CD8-positive, alpha-beta memory T cell (primary cell): ENCODE results near the gene HYAL4. TPM values are rescaled to one million over a fixed set of nuclear protein-coding genes. Genes with fewer than 3 reads are reported as not detected.
"Not testable (repeated sequence)": the region's sequence is repeated elsewhere in the genome, so short reads cannot be mapped to it uniquely, and the experiment has no call there.

ENCODE experiments used
- CTCF ChIA-PET: fragments of 350-600 bp; sonication (Branson Sonifier 250); formaldehyde crosslinking; loops from one replicate; lab custom pipeline; 2021; ENCODE audit warnings: antibody characterized with exemption; lab: Charles Lee
- POLR2A ChIA-PET: fragments of 350-600 bp; sonication (Branson Sonifier 250); formaldehyde crosslinking; loops from one replicate; lab custom pipeline; 2021; ENCODE audit warnings: antibody characterized with exemption; lab: Charles Lee
- DNase-seq, 5 donors: peaks; one replicate each; pipeline versions ENCODE4 v3.0.0 to v3.0.0-alpha.2; 2020 to 2022; ENCODE audit warnings: mixed read lengths in 1 of 5
- H3K27ac ChIP-seq: one replicate; pipeline ENCODE4 v1.7.0; 2013; ENCODE audit warnings: low read depth, mild to moderate bottlenecking, low read length, moderate library complexity
- H3K27me3 ChIP-seq: 2 replicates; pipeline ENCODE4 v1.7.0; 2013; ENCODE audit warnings: low read length, mild to moderate bottlenecking; ENCODE audit not compliant: insufficient read depth, poor library complexity, severe bottlenecking
- H3K36me3 ChIP-seq: 2 replicates; pipeline ENCODE4 v1.7.0; 2013; ENCODE audit warnings: mild to moderate bottlenecking, low read length, moderate library complexity; ENCODE audit not compliant: insufficient read depth
- H3K4me1 ChIP-seq: 2 replicates; pipeline ENCODE4 v1.7.0; 2013; ENCODE audit warnings: mild to moderate bottlenecking, low read length, moderate library complexity; ENCODE audit not compliant: insufficient read depth
- H3K4me3 ChIP-seq: 2 replicates; pipeline ENCODE4 v1.7.0; 2013; ENCODE audit warnings: mild to moderate bottlenecking, low read length
- H3K9me3 ChIP-seq: 2 replicates; pipeline ENCODE4 v1.7.0; 2013; ENCODE audit warnings: mild to moderate bottlenecking, low read length
- H3K27ac Mint-ChIP-seq, 8 donors: one replicate each; pipeline ENCODE4 v1.8.0; 2020 to 2021; ENCODE audit warnings: mixed read lengths in 8 of 8, mild to moderate bottlenecking in 6 of 8, inconsistent platforms in 3 of 8, moderate library complexity in 3 of 8
- H3K27me3 Mint-ChIP-seq, 2 donors: one replicate each; pipeline ENCODE4 v1.8.0; 2020 to 2021; ENCODE audit warnings: mixed read lengths in 2 of 2, mild to moderate bottlenecking in 1 of 2, moderate library complexity in 1 of 2
- H3K36me3 Mint-ChIP-seq, 3 donors: one replicate each; pipeline ENCODE4 v1.8.0; 2020 to 2021; ENCODE audit warnings: mixed read lengths in 3 of 3, inconsistent platforms in 1 of 3, mild to moderate bottlenecking in 1 of 3
- H3K4me1 Mint-ChIP-seq, 3 donors: one replicate each; pipeline ENCODE4 v1.8.0; 2020 to 2021; ENCODE audit warnings: mixed read lengths in 3 of 3, inconsistent platforms in 1 of 3, mild to moderate bottlenecking in 1 of 3
- H3K4me3 Mint-ChIP-seq, 7 donors: one replicate each; pipeline ENCODE4 v1.8.0; 2020 to 2021; ENCODE audit warnings: mixed read lengths in 7 of 7, mild to moderate bottlenecking in 6 of 7, moderate library complexity in 4 of 7, inconsistent platforms in 2 of 7
- H3K9me3 Mint-ChIP-seq, 5 donors: one replicate each; pipeline ENCODE4 v1.8.0; 2020 to 2022; ENCODE audit warnings: mixed read lengths in 5 of 5, mild to moderate bottlenecking in 3 of 5, moderate library complexity in 2 of 5, inconsistent platforms in 1 of 5
- polyA plus RNA-seq: library from polyadenylated mRNA; unstranded; fragments of 300-500 nt; fragmentation: Illumina TruSeq; gene quantifications from one replicate; pipeline ENCODE4 v1.2.3, GENCODE V29; 2021
- total RNA-seq, 2 experiments: library from RNA; stranded (reverse); gene quantifications; one replicate each; pipeline ENCODE4 v1.2.3, GENCODE V29; 2021

Gene HYAL4
- total and polyA plus RNA-seq, 3 experiments from 2014 or later = not detected

- Histone ChIP-seq H3K4me3 (no peak overlapping the region), H3K9me3 (no peaks in the 10 kb centered on the region), H3K36me3 (no peaks in the 10 kb centered on the region), H3K27ac (no peak overlapping the region), H3K27me3 (no peaks in the 10 kb centered on the region), H3K4me1 (no peaks in the 10 kb centered on the region)
- Mint-ChIP-seq H3K4me1 (no peaks in the 10 kb centered on the region), H3K27ac (no peak overlapping the region), H3K9me3 (peaks cover 0 to 4% (median 0%) of the 10 kb centered on the region in 5 donors), H3K36me3 (peaks cover 0 to 7% (median 2%) of the 10 kb centered on the region in 3 donors), H3K27me3 (no peaks in the 10 kb centered on the region), H3K4me3 (no peak overlapping the region)
- CTCF ChIA-PET = no interaction called here
- POLR2A ChIA-PET = no interaction called here
- DNase-seq = no peak
Observed at GRCh38 chr7:123809471-123809870, 35.5 kb upstream of the HYAL4 start.

GRCh38 chr7:123811056-123811455 is 33.9 kb upstream of the HYAL4 start:
- H3K27me3 ChIP-seq = no peaks in the 10 kb centered on the region
- ChIA-PET POLR2A (no interaction called here), CTCF (no interaction called here)
- no peaks in the 10 kb centered on the region for H3K4me1 ChIP-seq
- H3K27ac ChIP-seq = no peak overlapping the region
- no peak overlapping the region for H3K4me3 Mint-ChIP-seq
- no peak overlapping the region for H3K27ac Mint-ChIP-seq
- peaks cover 0 to 7% (median 2%) of the 10 kb centered on the region in 3 donors for H3K36me3 Mint-ChIP-seq
- H3K9me3 Mint-ChIP-seq = peaks cover 0 to 4% (median 0%) of the 10 kb centered on the region in 5 donors
- H3K4me1 Mint-ChIP-seq = no peaks in the 10 kb centered on the region
- DNase-seq = no peak
- H3K4me3 ChIP-seq = no peak overlapping the region
- H3K36me3 ChIP-seq = no peaks in the 10 kb centered on the region
- no peaks in the 10 kb centered on the region for H3K9me3 ChIP-seq
- H3K27me3 Mint-ChIP-seq = no peaks in the 10 kb centered on the region

GRCh38 chr7:123816916-123817315 is 28.1 kb upstream of the HYAL4 start:
- H3K27me3 Mint-ChIP-seq = no peaks in the 10 kb centered on the region
- H3K4me1 Mint-ChIP-seq = no peaks in the 10 kb centered on the region
- Histone ChIP-seq H3K27ac (no peak overlapping the region), H3K4me1 (no peaks in the 10 kb centered on the region), H3K4me3 (no peak overlapping the region), H3K27me3 (no peaks in the 10 kb centered on the region), H3K36me3 (no peaks in the 10 kb centered on the region), H3K9me3 (no peaks in the 10 kb centered on the region)
- H3K4me3 Mint-ChIP-seq = no peak overlapping the region
- ChIA-PET POLR2A (no interaction called here), CTCF (no interaction called here)
- H3K27ac Mint-ChIP-seq = no peak overlapping the region
- no peaks in the 10 kb centered on the region for H3K36me3 Mint-ChIP-seq
- peaks cover 0 to 1% (median 0%) of the 10 kb centered on the region in 5 donors for H3K9me3 Mint-ChIP-seq
- DNase-seq = no peak

GRCh38 chr7:123819001-123819400 is 26.0 kb upstream of the HYAL4 start:
- Histone ChIP-seq H3K36me3 (no peaks in the 10 kb centered on the region), H3K27ac (no peak overlapping the region), H3K27me3 (no peaks in the 10 kb centered on the region), H3K9me3 (no peaks in the 10 kb centered on the region), H3K4me1 (peaks cover under 1% of the 10 kb centered on the region), H3K4me3 (no peak overlapping the region)
- POLR2A ChIA-PET = no interaction called here
- H3K4me3 Mint-ChIP-seq = no peak overlapping the region
- CTCF ChIA-PET = no interaction called here
- no peaks in the 10 kb centered on the region for H3K36me3 Mint-ChIP-seq
- no peaks in the 10 kb centered on the region for H3K27me3 Mint-ChIP-seq
- no peak overlapping the region for H3K27ac Mint-ChIP-seq
- H3K4me1 Mint-ChIP-seq = peaks cover 0 to under 1% (median 0%) of the 10 kb centered on the region in 3 donors
- no peaks in the 10 kb centered on the region for H3K9me3 Mint-ChIP-seq
- no peak for DNase-seq

- H3K27ac Mint-ChIP-seq, H3K9me3 ChIP-seq, H3K27me3 ChIP-seq, H3K36me3 ChIP-seq, H3K4me3 Mint-ChIP-seq, H3K27ac ChIP-seq, H3K4me1 ChIP-seq, H3K4me1 Mint-ChIP-seq, DNase-seq, POLR2A ChIA-PET, H3K36me3 Mint-ChIP-seq, CTCF ChIA-PET, H3K27me3 Mint-ChIP-seq, H3K9me3 Mint-ChIP-seq, H3K4me3 ChIP-seq: not testable (repeated sequence)
Observed at GRCh38 chr7:123819795-123820194, 25.2 kb upstream of the HYAL4 start.

GRCh38 chr7:123820864-123821263 is 24.1 kb upstream of the HYAL4 start:
- ChIA-PET CTCF (no interaction called here), POLR2A (no interaction called here)
- Histone ChIP-seq H3K27ac (no peak overlapping the region), H3K27me3 (no peaks in the 10 kb centered on the region), H3K4me3 (no peak overlapping the region), H3K9me3 (no peaks in the 10 kb centered on the region), H3K36me3 (no peaks in the 10 kb centered on the region), H3K4me1 (peaks cover 7% of the 10 kb centered on the region)
- DNase-seq = no peak
- no peak overlapping the region for H3K4me3 Mint-ChIP-seq
- H3K4me1 Mint-ChIP-seq = peaks cover 3 to 9% (median 8%) of the 10 kb centered on the region in 3 donors
- H3K9me3 Mint-ChIP-seq = no peaks in the 10 kb centered on the region
- peaks cover 0 to 1% of the 10 kb centered on the region in 2 donors for H3K27me3 Mint-ChIP-seq
- no peaks in the 10 kb centered on the region for H3K36me3 Mint-ChIP-seq
- H3K27ac Mint-ChIP-seq = no peak overlapping the region

- Histone ChIP-seq H3K4me1 (peaks cover 7% of the 10 kb centered on the region), H3K27me3 (no peaks in the 10 kb centered on the region), H3K4me3 (no peak overlapping the region), H3K27ac (no peak overlapping the region), H3K9me3 (no peaks in the 10 kb centered on the region), H3K36me3 (no peaks in the 10 kb centered on the region)
- Mint-ChIP-seq H3K4me3 (no peak overlapping the region), H3K27ac (no peak overlapping the region), H3K27me3 (peaks cover 1 to 3% of the 10 kb centered on the region in 2 donors), H3K4me1 (peaks cover 3 to 9% (median 8%) of the 10 kb centered on the region in 3 donors), H3K36me3 (no peaks in the 10 kb centered on the region), H3K9me3 (no peaks in the 10 kb centered on the region)
- no peak for DNase-seq
- CTCF ChIA-PET = no interaction called here
- POLR2A ChIA-PET = no interaction called here
Observed at GRCh38 chr7:123821320-123821719, 23.6 kb upstream of the HYAL4 start.

- Histone ChIP-seq H3K36me3 (no peaks in the 10 kb centered on the region), H3K9me3 (no peaks in the 10 kb centered on the region), H3K27ac (no peak overlapping the region), H3K4me3 (no peak overlapping the region), H3K27me3 (no peaks in the 10 kb centered on the region), H3K4me1 (peaks cover 7% of the 10 kb centered on the region)
- Mint-ChIP-seq H3K4me3 (no peak overlapping the region), H3K27ac (no peak overlapping the region), H3K27me3 (peaks cover 4 to 13% of the 10 kb centered on the region in 2 donors), H3K4me1 (peaks cover 3 to 9% (median 8%) of the 10 kb centered on the region in 3 donors), H3K36me3 (no peaks in the 10 kb centered on the region), H3K9me3 (no peaks in the 10 kb centered on the region)
- peak in 1 of 5 donors; percentile 8 for DNase-seq
- ChIA-PET POLR2A (no interaction called here), CTCF (no interaction called here)
Observed at GRCh38 chr7:123823898-123824753, 20.8 kb upstream of the HYAL4 start.
